Colonic mucosa (tissue), 4 donors: ENCODE measurements around the gene PTN. TPM values are rescaled to one million over a fixed set of nuclear protein-coding genes. Genes with fewer than 3 reads are reported as not detected.
"Not testable (repeated sequence)": the region's sequence is repeated elsewhere in the genome, so short reads cannot be mapped to it uniquely, and the experiment has no call there.

Experiments
- DNase-seq: peaks from one replicate; pipeline ENCODE4 v3.0.0-alpha.2; 2020
- H3K27ac ChIP-seq: fragments of 200-600 bp; one replicate; pipeline ENCODE4 v1.8.0; 2021
- H3K27me3 ChIP-seq: fragments of 200-600 bp; one replicate; pipeline ENCODE4 v1.8.0; 2021
- H3K36me3 ChIP-seq: fragments of 200-600 bp; one replicate; pipeline ENCODE4 v1.8.0; 2021
- H3K4me1 ChIP-seq: fragments of 200-600 bp; one replicate; pipeline ENCODE4 v1.8.0; 2021; ENCODE audit warnings: mild to moderate bottlenecking
- H3K4me3 ChIP-seq: fragments of 200-600 bp; one replicate; pipeline ENCODE4 v1.8.0; 2021
- H3K9ac ChIP-seq, 2 donors: one replicate each; pipeline ENCODE4 v1.7.0; 2013; ENCODE audit warnings: control low read depth in 2 of 2, low read depth in 2 of 2, low read length in 2 of 2
- H3K9me3 ChIP-seq: fragments of 200-600 bp; one replicate; pipeline ENCODE4 v1.8.0; 2021
- intact Hi-C: fragments of 100-400 bp; cut with DNase I; formaldehyde crosslinking; loops from one replicate; pipeline ENCODE4 v1.14.1; 2022
- total RNA-seq, 2 donors: library from RNA; stranded (reverse); fragmentation: NEBNext Ultra II Directional in 1 of 2; extraction: Animal tissue kit (Norgen Biotek cat#: 25700) in 1 of 2; gene quantifications; one replicate each; pipeline ENCODE4 v1.2.1, GENCODE V29; 2021
- TF ChIP-seq, protein P1 (sequence below): fragments of 200-600 bp; IDR thresholded peaks from one replicate; pipeline ENCODE4 v1.8.0; 2022; ENCODE audit warnings: antibody characterized with exemption, mild to moderate bottlenecking
- donor health status: healthy.
- donor health status: DM: no; HTN: no; CAD: no.
- donor health status: DM: no; HTN: no; CAD: no.

The PTN gene
- total RNA-seq, 2 donors from 2014 or later: 1.8 to 4.0 TPM

DNA sequence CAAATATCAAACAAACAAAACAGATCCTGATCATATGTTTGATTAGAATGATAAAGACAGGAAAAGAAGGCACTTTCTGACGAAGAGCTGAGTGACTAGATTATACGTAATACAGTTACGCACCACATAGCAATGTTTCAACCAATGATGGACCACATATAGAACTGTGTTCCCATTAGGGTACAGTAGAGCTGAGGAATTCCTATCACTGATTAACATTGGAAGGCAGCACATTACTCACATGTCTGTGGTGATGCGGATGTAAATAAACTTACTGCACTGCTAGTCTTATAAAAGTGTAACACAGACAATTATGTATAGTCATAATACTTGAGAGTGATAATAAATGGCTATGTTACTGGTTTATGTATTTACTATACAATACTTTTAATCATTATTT lies 98.3 kb downstream of the PTN start:
- no peak overlapping the region for H3K27ac ChIP-seq
- H3K4me3 ChIP-seq: no peak overlapping the region
- H3K9me3 ChIP-seq: no peaks in the 10 kb centered on the region
- no peaks in the 10 kb centered on the region for H3K4me1 ChIP-seq
- intact Hi-C loops: no loop called here
- no peak overlapping the region for H3K9ac ChIP-seq
- no peaks in the 10 kb centered on the region for H3K36me3 ChIP-seq
- DNase-seq: no peak
- TF ChIP-seq, protein P1, sequence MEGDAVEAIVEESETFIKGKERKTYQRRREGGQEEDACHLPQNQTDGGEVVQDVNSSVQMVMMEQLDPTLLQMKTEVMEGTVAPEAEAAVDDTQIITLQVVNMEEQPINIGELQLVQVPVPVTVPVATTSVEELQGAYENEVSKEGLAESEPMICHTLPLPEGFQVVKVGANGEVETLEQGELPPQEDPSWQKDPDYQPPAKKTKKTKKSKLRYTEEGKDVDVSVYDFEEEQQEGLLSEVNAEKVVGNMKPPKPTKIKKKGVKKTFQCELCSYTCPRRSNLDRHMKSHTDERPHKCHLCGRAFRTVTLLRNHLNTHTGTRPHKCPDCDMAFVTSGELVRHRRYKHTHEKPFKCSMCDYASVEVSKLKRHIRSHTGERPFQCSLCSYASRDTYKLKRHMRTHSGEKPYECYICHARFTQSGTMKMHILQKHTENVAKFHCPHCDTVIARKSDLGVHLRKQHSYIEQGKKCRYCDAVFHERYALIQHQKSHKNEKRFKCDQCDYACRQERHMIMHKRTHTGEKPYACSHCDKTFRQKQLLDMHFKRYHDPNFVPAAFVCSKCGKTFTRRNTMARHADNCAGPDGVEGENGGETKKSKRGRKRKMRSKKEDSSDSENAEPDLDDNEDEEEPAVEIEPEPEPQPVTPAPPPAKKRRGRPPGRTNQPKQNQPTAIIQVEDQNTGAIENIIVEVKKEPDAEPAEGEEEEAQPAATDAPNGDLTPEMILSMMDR: no peak
- no peaks in the 10 kb centered on the region for H3K27me3 ChIP-seq

DNA sequence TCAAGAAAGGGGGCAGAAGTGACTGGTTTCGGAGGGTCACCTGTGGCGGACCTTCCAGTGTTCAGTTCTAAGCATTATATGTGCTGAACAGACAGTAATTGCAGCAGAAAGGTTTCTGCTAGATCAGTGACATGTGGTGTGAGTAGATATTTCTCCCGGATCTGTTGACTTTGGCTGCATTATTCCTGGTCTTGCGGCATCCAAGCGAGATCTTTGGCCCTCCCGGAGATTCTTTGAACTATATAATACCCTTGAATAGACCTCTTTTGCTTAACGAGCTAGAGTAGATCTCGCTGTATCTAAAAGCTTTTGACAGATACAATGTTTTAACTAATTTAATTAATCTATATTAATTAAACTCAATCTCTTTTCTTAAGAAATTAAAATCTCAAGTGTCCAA lies 99.8 kb downstream of the PTN start:
- TF ChIP-seq, protein P1: no peak
- intact Hi-C loops: no loop called here
- Histone ChIP-seq H3K9ac (no peak overlapping the region), H3K27me3 (no peaks in the 10 kb centered on the region), H3K36me3 (no peaks in the 10 kb centered on the region), H3K27ac (no peak overlapping the region), H3K4me3 (no peak overlapping the region), H3K9me3 (no peaks in the 10 kb centered on the region), H3K4me1 (no peaks in the 10 kb centered on the region)
- DNase-seq: no peak

DNA sequence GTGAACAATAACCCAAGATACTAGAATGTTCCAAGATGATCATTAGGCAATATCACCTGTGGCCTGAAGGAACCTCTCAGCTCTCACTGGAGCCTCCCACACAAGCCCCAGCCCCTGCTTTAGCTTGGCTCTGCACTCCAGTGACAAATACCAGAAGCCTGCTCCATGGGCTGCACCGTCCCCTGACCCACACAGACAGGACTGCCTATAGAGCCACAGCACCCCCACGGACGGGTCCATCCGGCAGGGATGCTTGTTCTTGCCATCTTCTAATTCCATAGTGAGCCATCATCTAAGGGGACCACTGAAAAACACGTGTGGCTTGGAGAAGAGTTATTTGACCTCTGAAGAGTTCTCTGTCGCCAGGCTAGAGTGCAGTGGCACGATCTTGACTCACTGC lies 100.9 kb downstream of the PTN start:
- TF ChIP-seq, protein P1: no peak
- H3K27me3 ChIP-seq: no peaks in the 10 kb centered on the region
- no peaks in the 10 kb centered on the region for H3K9me3 ChIP-seq
- H3K36me3 ChIP-seq: no peaks in the 10 kb centered on the region
- H3K9ac ChIP-seq: no peak overlapping the region
- H3K4me3 ChIP-seq: no peak overlapping the region
- no peak for DNase-seq
- no peak overlapping the region for H3K27ac ChIP-seq
- H3K4me1 ChIP-seq: no peaks in the 10 kb centered on the region
- intact Hi-C loops: no loop called here

DNA sequence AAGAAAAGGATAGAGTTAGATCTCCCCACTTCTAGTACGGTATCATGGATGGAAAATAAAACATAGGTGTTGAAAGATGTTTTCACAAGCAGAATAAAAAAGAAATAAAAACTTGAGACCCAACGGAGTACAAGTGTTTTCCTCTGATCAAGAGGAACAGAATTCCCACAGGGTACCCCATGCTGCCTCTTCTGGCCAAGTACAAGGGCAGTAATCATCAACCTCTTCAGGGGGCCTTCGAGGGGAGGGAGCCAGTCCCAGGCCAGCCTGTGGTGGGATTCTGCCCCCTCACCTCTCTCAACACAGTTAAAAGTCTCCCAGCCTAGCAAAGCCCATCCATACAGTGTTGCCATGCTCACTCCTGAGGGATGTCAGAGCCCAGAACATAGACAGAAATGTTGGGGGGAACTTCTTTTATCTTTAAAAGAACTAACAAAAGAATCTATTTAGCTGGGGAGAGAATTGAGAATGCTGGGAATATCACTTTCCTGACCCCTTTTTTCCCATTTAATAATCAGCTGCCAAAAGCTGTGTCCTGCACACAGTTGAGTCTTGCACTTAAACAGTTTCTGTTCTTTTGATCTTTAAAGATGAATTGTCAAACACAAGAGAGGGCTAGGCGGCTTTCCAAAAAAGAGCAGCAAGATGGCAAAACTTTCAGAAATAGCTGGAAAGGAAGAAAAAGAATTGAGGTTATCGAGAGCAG lies 101.7 kb downstream of the PTN start:
- Histone ChIP-seq H3K27me3 (no peaks in the 10 kb centered on the region), H3K9ac (no peak overlapping the region), H3K27ac (no peak overlapping the region), H3K9me3 (no peaks in the 10 kb centered on the region), H3K36me3 (no peaks in the 10 kb centered on the region), H3K4me3 (no peak overlapping the region), H3K4me1 (no peaks in the 10 kb centered on the region)
- TF ChIP-seq, protein P1: no peak
- intact Hi-C loops: no loop called here
- DNase-seq: no peak

DNA sequence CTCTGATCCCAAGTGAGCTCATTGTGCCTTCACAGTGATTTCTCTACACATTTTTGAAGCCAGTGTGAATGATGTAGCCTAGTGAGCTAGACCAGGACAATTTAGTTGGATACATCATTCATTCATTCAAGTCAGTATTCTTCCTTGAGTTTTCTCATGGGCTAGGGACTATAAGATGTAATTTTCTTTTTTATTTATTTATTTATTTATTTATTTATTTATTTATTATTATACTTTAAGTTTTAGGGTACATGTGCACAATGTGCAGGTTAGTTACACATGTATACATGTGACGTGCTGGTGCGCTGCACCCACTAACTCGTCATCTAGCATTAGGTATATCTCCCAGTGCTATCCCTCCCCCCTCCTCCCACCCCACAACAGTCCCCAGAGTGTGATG lies 104.3 kb downstream of the PTN start:
- intact Hi-C loops, H3K4me3 ChIP-seq, H3K36me3 ChIP-seq, H3K4me1 ChIP-seq, DNase-seq, H3K9me3 ChIP-seq, H3K27ac ChIP-seq, H3K27me3 ChIP-seq, H3K9ac ChIP-seq: not testable (repeated sequence)

DNA sequence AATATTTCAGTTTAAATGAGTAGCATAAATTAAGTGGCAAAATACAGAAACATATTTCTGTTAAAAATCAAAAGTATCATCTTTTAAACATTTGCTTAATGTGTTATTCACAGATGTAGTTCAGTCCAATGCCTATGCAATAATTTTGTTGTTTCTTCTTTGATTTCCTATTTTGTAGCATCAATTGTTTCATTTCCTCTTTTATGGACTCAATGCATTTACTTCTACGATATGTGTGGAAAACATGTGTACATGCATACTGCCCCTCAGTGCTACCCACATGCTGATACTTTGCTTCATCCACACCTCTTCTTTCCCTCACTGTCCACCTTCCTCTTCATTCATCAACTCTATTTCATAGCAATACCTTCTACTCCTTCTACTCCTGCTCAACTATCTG lies 108.1 kb downstream of the PTN start:
- H3K27me3 ChIP-seq: no peaks in the 10 kb centered on the region
- intact Hi-C loops: no loop called here
- no peak overlapping the region for H3K4me3 ChIP-seq
- no peak overlapping the region for H3K9ac ChIP-seq
- no peak for DNase-seq
- H3K4me1 ChIP-seq: no peaks in the 10 kb centered on the region
- TF ChIP-seq, protein P1: no peak
- no peaks in the 10 kb centered on the region for H3K9me3 ChIP-seq
- no peak overlapping the region for H3K27ac ChIP-seq
- H3K36me3 ChIP-seq: no peaks in the 10 kb centered on the region
